Measurements from ENCODE around the gene LRRC7.

- TF ChIP-seq CTCF (conservative IDR thresholded peaks at IDR 0.05; ENCODE audit: low read length): no peak
- TF ChIP-seq EZH2phosphoT487 (IDR thresholded peaks at IDR 0.05; ENCODE audit: borderline replicate concordance): no peak
Observed at GRCh38 chr1:70003211-70003908, 435.6 kb downstream of the LRRC7 start.
